HG02763 (cell line): ENCODE data around the gene SCP2.

Experiments
- ATAC-seq: cut with Tn5 transposase; IDR thresholded peaks from one replicate; pipeline ENCODE4 v1.9.1; 2021; ENCODE audit warnings: mild to moderate bottlenecking, moderate library complexity; ENCODE audit not compliant: unreplicated experiment

The SCP2 gene

GRCh38 chr1:52927212-52928014, at the start of gene SCP2:
Gene SCP2 (plus strand): TSS chr1:52927276. CDS start chr1:52927397, 121 bp downstream.
- ATAC-seq = no peak

- no peak for ATAC-seq
Observed at GRCh38 chr1:52877554-52877953, 49.5 kb upstream of the SCP2 start.

GRCh38 chr1:52880206-52880605, 46.9 kb upstream of the SCP2 start:
- ATAC-seq = no peak

- ATAC-seq = no peak
Observed at GRCh38 chr1:52887483-52887882, 39.6 kb upstream of the SCP2 start.

- ATAC-seq = no peak
Observed at GRCh38 chr1:52892424-52893215, 34.5 kb upstream of the SCP2 start.

- ATAC-seq = no peak
Observed at GRCh38 chr1:52899445-52899894, 27.6 kb upstream of the SCP2 start.

GRCh38 chr1:52900402-52900801, 26.7 kb upstream of the SCP2 start:
- no peak for ATAC-seq

- ATAC-seq = no peak
Observed at GRCh38 chr1:52901384-52901783, 25.7 kb upstream of the SCP2 start.

- ATAC-seq = no peak
Observed at GRCh38 chr1:52904208-52904926, 22.7 kb upstream of the SCP2 start.

- no peak for ATAC-seq
Observed at GRCh38 chr1:52904927-52905698, 22.0 kb upstream of the SCP2 start.

GRCh38 chr1:52906135-52906603, 20.9 kb upstream of the SCP2 start:
- ATAC-seq = no peak

- no peak for ATAC-seq
Observed at GRCh38 chr1:52907068-52907811, 19.8 kb upstream of the SCP2 start.

- ATAC-seq = no peak
Observed at GRCh38 chr1:52907812-52908153, 19.3 kb upstream of the SCP2 start.

- no peak for ATAC-seq
Observed at GRCh38 chr1:52911541-52911940, 15.5 kb upstream of the SCP2 start.

- ATAC-seq = no peak
Observed at GRCh38 chr1:52913014-52913413, 14.1 kb upstream of the SCP2 start.

- no peak for ATAC-seq
Observed at GRCh38 chr1:52913537-52913936, 13.5 kb upstream of the SCP2 start.

GRCh38 chr1:52914463-52914862, 12.6 kb upstream of the SCP2 start:
- no peak for ATAC-seq

- ATAC-seq = no peak
Observed at GRCh38 chr1:52915211-52915854, 11.7 kb upstream of the SCP2 start.

GRCh38 chr1:52915855-52916220, 11.2 kb upstream of the SCP2 start:
- ATAC-seq = no peak
